DMS114 treated with DMSO at 0.1 percent for 48 hours (cell line): Measurements from ENCODE around the gene BORCS5.
"Not testable (repeated sequence)": the region's sequence is repeated elsewhere in the genome, so short reads cannot be mapped to it uniquely, and the experiment has no call there.

Experiments
- DNase-seq: peaks from one replicate; lab custom pipeline; 2025; ENCODE audit not compliant: unreplicated experiment; lab: John Stamatoyannopoulos, UW

The BORCS5 gene

DNA sequence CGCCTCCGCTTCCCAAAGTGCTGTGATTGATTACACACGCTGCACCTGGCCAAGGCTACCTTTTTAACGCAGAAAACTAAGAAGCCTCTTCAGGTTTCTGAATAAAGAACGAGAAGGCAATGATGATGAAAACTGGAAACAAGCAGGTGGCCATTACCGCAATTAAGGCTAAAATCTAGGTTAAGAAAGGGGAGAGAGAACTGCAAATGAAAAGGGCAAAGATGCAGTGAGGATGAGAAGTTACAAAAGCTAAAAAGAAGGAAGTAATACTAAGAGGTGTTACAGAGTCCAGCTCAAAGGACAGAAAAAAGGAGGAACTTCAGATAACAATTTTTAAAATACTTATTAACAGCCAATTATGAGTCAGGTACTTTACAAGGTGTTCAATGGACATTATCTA is 126.1 kb downstream of the BORCS5 start:
- no peak for DNase-seq

DNA sequence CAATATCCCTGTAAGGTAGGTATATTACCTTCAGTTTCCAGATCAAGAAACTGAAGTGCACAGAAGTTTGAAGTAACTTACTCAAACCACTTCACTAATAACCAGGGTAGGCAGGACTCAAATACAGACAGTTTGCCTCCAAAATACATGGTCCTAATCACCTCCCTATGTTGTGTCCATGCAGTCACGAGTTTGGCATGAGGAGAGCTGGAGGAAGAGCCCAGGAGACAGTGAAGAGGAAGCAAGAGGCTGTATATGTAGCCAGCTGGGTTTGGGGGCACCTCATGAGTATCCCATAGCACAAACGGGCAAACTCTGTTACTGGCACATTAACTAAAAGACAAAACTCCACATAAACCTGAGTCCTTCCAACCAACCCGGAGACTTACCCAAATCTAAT is 126.6 kb downstream of the BORCS5 start:
- no peak for DNase-seq

DNA sequence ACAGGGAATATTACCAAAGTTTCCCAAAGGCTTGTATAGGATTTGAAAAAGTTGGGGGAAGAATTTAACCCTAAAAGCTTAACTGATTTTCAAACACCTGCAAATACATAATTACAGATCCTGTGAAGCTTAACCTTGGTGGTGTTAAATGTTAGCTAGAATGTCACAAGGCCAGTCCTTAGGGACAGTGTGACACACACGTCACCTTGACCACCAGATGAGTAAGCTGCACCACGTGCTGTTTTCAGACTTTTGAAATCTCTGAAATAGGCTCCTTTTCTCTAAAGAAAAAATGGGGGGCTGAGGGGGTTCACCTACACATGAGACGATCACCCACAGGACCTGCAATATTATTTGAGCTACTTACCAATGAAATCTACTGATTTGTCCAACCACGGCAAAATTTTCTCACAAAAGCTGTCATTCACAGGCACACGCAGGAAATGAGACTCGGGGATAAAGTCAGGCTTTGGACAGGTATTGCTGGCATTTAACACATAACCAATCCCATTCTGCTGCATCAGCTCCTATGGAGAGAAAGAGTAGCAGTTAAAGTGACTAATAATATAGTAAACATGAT is 129.9 kb downstream of the BORCS5 start:
- no peak for DNase-seq

DNA sequence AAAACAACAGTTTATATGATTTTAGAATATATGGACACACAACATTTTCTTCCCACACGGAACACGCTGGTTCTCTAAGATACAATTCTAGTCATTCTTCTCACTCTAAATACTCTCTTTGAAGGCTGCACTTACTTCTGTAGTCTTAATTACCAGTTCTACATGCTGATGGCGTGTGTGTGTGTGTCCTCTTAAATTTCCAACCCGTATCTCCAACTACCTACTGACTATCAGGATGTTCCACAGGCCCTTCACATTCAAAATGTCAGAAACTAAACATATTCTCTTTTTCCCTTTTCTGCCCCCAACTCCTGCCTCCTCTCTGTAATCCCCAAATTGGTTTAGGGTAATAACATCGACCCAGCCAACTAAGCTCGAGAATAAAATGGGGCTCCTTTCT is 130.6 kb downstream of the BORCS5 start:
- no peak for DNase-seq

DNA sequence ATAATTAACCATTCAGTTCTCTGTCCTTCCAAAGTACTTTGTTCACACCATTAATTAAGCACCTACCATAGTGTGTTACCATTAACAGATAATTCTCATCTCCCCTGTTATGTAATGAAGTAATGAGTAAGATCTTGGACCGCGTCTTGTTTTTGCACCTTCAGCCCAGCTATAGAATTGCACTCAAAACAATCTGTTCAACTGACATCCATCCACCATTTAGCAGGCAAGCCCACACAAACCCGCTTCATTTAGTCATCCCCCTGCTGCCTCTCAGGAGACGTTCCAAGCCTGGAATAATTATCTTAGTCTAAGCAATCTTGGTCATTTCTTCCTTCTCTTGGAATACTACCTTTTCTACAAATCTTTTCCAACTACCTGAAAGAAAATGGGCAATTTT is 131.4 kb downstream of the BORCS5 start:
- DNase-seq: no peak

DNA sequence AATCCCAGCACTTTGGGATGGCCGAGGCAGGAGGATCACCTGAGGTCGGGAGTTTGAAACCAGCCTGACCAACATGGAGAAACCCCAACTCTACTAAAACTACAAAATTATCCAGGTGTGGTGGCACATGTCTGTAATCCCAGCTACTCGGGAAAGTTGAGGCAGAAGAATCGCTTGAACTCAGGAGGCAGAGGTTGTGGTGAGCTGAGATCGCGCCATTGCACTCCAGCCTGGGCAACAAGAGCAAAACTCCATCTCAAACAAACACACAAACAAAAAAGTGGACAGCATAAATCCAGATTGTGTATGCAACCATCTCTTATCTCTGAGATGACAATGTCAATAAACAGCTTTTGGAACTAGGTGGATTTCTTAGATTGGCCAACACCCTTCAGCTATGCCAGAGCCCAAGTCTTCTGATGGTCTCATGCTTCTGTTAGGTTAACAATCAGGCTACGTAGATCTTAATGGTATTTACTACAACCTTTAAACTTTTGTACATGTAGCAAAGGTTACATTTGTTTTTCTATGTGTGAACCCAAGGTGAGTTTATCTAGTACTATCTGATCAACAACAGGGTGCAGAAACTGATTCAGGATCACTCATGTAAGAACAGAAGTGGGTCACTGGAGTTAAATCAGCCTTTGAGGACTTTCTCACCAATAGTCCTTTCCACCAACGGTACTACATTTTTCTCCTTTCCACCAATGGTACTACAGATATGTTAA is 132.1 kb downstream of the BORCS5 start:
- DNase-seq: no peak

DNA sequence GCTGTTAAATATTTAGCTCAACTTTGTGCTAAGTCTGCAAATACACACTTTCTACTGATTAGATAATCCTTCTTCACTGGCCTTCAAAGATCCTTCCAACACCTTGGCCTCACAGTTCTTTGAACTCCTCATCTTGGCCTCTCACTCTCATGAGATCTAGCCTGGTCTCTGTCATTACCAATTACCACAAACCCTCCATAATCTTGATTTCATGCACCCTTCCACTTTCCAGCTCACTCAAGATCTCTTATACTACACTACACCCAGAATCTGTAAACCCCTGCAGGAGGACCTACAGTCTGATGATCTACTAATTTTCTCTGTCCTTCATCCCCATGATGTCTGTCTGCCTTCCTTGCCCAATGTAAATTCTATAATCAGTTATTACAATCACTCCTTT is 134.7 kb downstream of the BORCS5 start:
- DNase-seq: no peak

DNA sequence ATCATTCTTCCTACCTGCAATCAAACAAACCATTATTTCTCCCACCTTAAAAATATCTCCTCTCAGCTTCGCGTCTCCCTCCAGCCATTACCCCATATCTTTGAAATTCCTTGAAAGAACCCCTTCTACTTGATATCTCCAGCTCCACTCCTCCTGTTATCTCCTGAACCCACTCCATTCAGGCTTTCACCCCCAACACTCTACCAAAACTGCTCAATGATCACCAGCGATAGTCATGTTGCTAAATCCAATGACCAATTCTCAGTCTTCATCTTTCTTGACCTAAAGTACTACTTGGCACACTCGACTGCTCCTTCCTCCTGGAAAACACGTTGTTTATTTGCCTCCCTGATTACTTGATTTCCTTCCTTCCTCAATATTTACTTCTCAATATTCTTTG is 135.7 kb downstream of the BORCS5 start:
- no peak for DNase-seq

DNA sequence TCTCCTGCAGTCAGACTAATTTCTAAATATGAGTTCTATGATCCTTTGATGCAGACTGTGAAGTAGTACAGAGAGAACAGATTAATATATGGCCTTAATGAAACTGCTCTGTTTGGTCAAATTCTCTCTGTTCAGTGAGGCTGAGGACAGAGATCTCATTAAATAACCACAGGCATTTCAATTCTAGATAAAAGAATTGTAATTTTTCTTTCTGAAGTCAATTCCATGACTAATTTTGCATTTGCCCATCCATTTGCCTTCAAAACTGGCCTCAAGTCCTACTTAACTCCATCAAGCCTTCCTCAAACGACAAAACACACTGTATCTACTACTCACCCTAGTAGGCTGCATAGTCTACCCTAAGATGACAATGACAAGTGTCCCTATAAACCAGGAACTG is 138.7 kb downstream of the BORCS5 start:
- no peak for DNase-seq

DNA sequence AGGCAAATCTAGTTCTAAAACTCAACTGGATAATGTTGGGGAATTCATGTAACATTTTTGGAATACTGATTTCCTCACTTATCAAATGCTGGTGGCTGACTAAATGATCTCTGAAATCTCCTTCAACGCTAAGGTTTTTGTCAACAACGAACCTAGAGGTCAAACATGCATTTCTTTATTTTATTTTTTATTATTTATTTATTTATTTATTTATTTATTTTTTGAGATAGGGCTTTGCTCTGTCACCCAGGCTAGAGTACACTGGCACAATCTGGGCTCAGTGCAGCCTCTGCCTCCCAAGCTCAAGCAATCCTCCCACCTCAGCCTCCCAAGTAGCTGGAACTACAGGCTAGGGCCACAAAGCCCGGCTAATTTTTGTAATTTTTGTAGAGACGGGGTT is 141.3 kb downstream of the BORCS5 start:
- DNase-seq: no peak

DNA sequence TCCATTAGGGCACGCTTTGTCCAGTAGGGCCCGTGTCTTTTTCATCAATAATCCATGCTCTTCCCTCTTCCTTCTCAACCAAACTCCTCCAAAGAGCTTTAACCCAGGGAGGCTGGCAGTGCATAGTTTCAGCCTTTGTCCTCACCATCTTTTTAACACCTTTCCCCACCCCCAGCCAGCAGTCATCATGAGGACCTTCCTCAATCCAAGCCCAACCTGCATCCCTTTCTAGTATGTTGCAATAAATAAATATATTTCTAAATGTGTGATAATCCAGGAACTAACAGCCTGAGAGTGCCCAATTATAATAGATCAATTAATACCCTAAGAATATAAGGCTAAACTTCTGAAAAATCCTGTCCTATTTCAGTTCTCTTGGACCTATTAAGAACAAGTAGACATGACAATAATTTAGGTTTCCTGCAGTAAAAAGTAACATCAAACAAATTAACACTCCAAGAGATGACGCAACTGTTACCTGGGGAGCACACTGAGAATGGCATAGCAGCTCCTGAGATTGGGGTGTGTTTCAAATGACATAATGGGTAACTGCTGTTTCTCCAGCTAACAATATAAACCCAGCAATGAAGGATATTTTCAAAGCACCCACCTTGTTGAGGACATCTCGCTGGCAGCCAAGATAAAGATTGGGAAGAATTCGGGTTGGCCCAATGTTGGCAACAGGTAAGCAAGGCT is 143.2 kb downstream of the BORCS5 start:
- no peak for DNase-seq

DNA sequence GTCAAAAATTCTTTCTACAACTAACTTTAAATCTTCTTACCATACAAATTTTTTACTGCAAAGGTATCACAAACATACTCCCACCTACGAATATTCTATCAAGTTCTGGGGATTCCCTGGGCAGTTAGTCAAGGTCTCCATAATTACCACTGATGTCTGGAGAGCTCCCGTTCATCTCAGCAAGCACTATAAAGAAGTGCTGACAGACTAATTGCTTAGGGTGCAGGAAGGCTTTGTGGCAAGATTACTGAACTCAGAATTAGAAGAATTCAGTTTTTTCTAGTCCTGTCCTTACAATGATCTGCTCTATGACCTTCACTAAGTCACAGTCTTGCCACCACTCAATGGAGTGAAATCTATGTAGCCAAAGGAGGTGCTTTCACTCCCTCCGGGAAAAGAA is 144.2 kb downstream of the BORCS5 start:
- DNase-seq: no peak

DNA sequence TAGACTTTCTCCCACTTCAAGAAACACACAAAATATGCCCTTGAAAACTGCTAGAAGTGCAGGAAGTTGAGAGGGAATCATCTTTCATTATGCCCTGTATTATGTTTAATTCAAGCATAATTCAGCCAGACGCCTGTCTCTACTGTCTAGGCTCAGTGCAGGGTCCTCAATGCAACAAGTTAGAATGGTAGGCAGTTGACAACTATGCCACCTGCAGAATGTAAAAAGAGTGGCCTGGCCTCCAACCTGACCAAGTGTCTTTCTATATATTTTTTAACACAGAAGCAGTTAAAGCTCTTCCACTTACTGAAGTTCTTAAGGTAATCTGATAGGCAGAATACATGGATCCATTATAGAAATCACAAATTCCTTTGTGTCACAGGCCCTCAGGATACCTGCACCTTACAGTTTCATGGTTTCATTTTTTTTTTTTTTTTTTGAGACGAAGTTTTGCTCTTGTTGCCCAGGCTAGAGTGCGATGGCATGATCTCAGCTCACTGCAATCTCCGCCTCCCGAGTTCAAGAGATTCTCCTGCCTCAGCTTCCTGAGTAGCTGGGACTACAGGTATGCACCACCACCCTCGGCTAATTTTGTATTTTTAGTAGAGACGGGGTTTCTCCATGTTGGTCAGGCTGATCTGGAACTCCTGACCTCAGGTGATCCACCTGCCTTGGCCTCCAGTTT is 145.4 kb downstream of the BORCS5 start:
- DNase-seq: not testable (repeated sequence)

DNA sequence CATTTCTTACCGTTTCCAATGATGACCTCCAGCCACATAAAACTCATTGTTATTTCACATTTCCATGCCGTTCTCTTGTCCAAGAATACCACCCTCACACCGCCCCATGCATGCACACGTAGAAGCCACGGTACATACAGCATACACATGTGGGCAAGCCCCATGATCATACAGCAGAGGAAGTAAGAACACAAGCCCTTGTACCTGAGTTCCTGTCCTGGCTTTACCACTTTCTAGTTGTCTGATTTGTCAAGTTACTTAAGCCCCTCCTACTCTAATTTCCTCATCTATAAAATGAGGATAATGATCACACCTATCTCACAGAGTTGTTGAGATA is 145.9 kb downstream of the BORCS5 start:
- no peak for DNase-seq

DNA sequence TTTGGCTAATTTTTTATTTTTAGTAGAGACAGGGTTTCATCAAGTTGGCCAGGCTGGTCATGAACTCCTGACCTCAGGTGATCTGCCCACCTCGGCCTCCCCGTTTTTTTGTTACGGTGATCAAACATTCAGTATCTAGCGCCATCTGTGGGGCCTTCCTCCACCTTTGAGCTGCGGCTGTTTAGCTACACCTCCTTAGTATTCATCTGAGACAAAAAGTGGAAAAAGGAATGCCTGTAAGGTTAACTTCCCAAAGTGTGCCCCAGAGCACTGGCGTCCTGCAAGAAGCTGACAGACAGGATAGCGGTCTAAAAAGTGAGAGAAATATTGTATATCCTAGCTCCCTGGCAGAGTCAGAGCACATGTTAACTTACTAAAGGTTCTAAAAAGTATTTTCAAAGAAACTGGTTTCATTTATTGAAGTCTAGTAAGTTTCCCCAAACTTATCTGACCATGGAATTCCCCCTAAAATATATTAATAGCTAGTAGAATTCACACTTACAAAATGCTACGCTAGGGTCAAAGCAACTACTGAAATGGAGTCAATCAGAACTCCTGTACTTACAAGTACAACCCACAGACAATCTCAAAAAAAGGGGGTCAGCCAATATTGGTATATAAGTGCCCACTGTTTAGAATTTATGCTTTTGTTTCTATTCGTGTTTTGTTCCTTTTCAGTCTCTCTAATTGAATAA is 146.7 kb downstream of the BORCS5 start:
- no peak for DNase-seq

DNA sequence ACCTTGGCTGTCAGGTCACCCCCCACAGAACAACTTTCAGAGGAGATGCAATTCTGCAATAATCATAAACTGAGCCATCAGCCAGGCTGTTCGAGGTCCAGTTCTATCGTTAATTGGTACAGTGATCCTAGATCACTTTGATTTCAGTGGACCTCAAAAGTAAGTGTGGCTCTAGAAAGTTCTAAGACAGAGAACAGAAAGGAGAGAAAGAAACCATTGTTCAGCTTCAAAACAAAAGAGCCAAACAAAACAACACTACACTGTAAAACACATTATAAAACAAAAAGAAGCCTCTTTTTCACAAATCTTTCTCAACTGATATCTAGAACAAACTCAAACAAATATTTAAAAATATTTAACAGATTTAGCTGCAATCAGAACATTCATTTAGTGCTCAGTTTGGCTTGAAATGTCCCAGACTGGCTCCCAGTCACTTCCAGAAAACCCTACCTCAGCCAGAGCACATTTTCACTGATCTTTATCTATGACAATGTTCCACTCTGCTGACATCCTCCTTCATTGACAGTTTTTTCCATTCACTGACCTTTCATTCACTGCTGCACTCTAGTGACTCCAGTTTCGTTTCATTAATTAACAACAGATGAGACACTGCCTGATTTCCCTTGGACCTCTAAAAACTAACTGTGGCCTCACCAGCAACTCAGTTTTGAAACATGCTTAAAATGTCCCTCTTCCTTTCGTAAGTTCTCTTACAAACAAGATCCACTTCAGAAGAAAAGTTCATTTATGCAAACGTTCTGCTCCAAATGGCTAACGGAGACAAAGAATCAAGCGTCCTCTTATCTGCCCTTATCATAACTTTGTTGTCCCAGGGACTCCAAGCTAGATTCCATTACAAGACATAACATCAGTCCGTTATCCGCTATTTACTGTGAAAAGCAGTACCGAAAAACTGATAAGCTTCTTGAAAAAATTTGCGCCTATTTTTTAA is 148.9 kb downstream of the BORCS5 start:
- no peak for DNase-seq

DNA sequence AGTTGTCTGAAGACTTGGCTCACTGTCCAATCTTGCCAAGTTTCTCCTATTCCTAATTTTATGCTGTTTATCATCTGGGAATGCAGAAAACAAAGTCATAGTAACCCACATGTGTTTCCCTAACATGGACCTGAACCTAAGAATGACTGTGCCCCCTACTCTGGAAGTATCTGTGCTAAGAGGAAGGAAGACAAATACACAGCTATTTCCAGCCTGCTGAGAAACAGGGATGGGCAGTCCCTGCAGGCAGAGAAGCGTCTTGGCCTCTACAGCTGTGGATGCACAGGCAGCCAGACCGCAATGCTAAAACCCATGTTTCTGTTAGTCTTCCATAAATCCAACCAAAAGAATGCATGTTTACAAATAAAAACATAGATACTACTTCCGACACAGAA is 149.6 kb downstream of the BORCS5 start:
- no peak for DNase-seq

DNA sequence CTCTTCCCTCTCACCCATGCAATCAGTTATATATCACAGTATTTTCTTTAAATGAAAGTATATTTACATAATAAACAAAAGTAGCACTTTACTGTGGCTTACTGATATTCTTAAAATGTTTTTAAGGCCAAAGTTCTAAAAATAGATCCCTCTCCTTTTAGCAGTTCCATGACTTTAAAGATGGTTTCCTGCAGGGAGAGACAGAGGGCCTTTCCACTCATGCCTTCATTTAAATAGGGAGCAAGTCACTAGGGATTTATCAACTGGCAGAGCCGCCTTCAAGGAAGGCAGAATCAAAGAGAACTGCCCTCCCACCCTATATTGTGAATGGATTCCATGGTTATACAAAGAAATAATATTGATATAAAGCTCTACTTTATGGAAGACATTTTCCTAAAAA is 150.2 kb downstream of the BORCS5 start:
- no peak for DNase-seq

DNA sequence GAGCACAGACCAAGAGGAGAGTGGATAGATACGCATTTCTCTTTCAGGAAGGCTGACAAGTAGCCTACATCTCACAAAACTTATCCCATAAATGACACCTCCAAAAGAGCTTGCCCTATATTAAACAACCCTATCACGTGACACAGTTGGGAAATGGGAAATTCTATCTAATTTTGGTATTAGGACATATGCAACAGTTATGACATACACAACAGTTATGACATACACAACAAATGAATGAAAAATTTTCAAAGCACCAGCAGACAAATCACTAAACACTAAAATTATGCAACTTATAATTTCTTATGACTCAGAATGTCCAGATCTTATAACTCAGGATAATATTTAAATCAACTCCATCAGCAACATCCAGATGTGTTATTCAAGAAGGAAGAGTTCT is 151.7 kb downstream of the BORCS5 start:
- DNase-seq: no peak

DNA sequence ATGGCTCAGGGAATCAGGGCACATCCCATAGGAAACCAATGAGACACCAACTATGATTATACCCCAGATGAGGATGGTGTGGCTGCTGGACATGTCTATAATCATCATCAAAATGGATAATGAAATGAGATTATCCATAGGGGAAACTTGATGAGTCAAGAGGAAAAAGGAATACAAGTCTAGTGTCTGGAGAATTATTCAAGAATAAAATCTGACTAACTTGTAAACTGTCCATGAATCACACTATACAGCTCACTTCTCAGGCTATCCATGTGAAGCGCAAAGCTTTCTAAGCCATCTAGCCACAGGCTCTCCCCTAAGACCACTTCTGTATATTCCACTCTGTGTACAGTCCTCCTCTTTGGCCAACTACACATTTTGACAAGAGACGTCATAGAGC is 153.3 kb downstream of the BORCS5 start:
- DNase-seq: no peak
